ENCODE results near the gene ABCB11. TPM values are rescaled to one million over a fixed set of nuclear protein-coding genes. Genes with fewer than 3 reads are reported as not detected.
"Not testable (repeated sequence)": the region's sequence is repeated elsewhere in the genome, so short reads cannot be mapped to it uniquely, and the experiment has no call there.

The ABCB11 gene
- total and polyA plus RNA-seq, 10 donors, result 0.03 to 0.32 (median 0.12) TPM; not detected in 3

- H3K27ac ChIP-seq, result no peak overlapping the region
- intact Hi-C loops (cut with DNase I; ENCODE audit: low total_unique reads), result no loop called here
- H3K4me3 ChIP-seq, result no peak overlapping the region
- H3K4me1 ChIP-seq, result no peaks in the 10 kb centered on the region
- no peaks in the 10 kb centered on the region for H3K9me3 ChIP-seq
- peaks cover 0 to 5% (median 0%) of the 10 kb centered on the region in 7 donors for H3K27me3 ChIP-seq (replicated peaks in 1 of 7)
- no peaks in the 10 kb centered on the region for H3K36me3 ChIP-seq
- DNase-seq, result no peak
- no peak for TF ChIP-seq CTCF (IDR thresholded peaks at IDR 0.05 in 8 of 11, conservative IDR thresholded peaks at IDR 0.05 in 3 of 11)
- TF ChIP-seq POLR2A (IDR thresholded peaks at IDR 0.05), result no peak
- no peak for TF ChIP-seq POLR2AphosphoS5 (IDR thresholded peaks at IDR 0.05)
- 70 to 88% (median 83%) methylated on average over 4 of the region's 4 CpGs for WGBS, 5 donors
Measured at GRCh38 chr2:169013628-169014026, 17.5 kb downstream of the ABCB11 start.

GRCh38 chr2:169012812-169013627 lies 18.1 kb downstream of the ABCB11 start:
- intact Hi-C loops (cut with DNase I; ENCODE audit: low total_unique reads), result no loop called here

GRCh38 chr2:169012191-169012792 lies 18.8 kb downstream of the ABCB11 start:
- H3K9me3 ChIP-seq; DNase-seq; H3K27ac ChIP-seq; H3K36me3 ChIP-seq; H3K4me3 ChIP-seq; H3K27me3 ChIP-seq (replicated peaks in 1 of 7); H3K4me1 ChIP-seq; intact Hi-C loops (cut with DNase I; ENCODE audit: low total_unique reads): not testable (repeated sequence)
- WGBS, 5 donors, result 71 to 83% (median 77%) methylated on average over 4 to 5 of the region's 5 CpGs

More at GRCh38 chr2:169012812-169013627, 18.1 kb downstream of the ABCB11 start:
- WGBS, 5 donors, result 73 to 84% (median 80%) methylated on average over 6 of the region's 6 CpGs
- Histone ChIP-seq H3K9me3 (no peaks in the 10 kb centered on the region), H3K27me3 (replicated peaks in 1 of 7) (peaks cover 0 to 5% (median 0%) of the 10 kb centered on the region in 7 donors), H3K4me1 (peaks cover 0 to 2% (median 0%) of the 10 kb centered on the region in 6 donors), H3K36me3 (no peaks in the 10 kb centered on the region), H3K4me3 (no peak overlapping the region), H3K27ac (no peak overlapping the region)
- DNase-seq, result no peak
- no peak for TF ChIP-seq CTCF (IDR thresholded peaks at IDR 0.05 in 8 of 11, conservative IDR thresholded peaks at IDR 0.05 in 3 of 11)

GRCh38 chr2:169011698-169012097 lies 19.4 kb downstream of the ABCB11 start:
- DNase-seq, result no peak
- H3K27me3 ChIP-seq (replicated peaks in 1 of 7), result peaks cover 0 to 5% (median 0%) of the 10 kb centered on the region in 7 donors
- no peak overlapping the region for H3K27ac ChIP-seq
- no peaks in the 10 kb centered on the region for H3K36me3 ChIP-seq
- no peaks in the 10 kb centered on the region for H3K9me3 ChIP-seq
- peaks cover 0 to 5% (median 0%) of the 10 kb centered on the region in 6 donors for H3K4me1 ChIP-seq
- intact Hi-C loops (cut with DNase I; ENCODE audit: low total_unique reads), result no loop called here
- TF ChIP-seq POLR2AphosphoS5 (IDR thresholded peaks at IDR 0.05) (no peak), CTCF (IDR thresholded peaks at IDR 0.05 in 8 of 11, conservative IDR thresholded peaks at IDR 0.05 in 3 of 11) (no peak), POLR2A (IDR thresholded peaks at IDR 0.05) (no peak)
- H3K4me3 ChIP-seq, result no peak overlapping the region
- 75 to 87% (median 78%) methylated on average over 2 of the region's 2 CpGs for WGBS, 5 donors

All from spleen (tissue), 11 donors.